ENCODE measurements around the gene APOO. TPM values are rescaled to one million over a fixed set of nuclear protein-coding genes. Genes with fewer than 3 reads are reported as not detected.

APOO gene
- total RNA-seq, 1 donor: 9.8 TPM

DNA sequence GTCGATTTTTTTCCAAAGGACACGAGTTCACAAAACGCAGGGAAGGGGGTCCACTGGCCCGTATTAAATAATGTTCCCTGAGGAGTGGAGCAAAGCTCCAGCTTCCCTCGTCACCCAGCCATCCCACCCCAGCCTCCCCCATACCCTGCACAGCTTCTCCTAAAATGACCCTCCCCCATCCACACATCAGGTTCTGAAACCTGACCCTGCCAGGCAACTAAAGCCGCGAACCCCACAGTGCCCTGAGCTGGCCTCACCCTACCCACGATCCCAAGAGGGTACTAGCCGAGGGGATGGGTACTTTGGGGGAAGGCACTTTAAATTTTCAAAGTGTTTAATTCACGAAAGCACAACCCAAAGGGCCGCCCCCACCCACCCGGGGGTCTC is 634 bp downstream of the APOO start:
- H3K4me3 ChIP-seq (ENCODE audit: low read depth, low read length): peak overlapping the region; percentile 70
- no peak for DNase-seq (ENCODE audit: low read depth)
- TF ChIP-seq, protein P1, sequence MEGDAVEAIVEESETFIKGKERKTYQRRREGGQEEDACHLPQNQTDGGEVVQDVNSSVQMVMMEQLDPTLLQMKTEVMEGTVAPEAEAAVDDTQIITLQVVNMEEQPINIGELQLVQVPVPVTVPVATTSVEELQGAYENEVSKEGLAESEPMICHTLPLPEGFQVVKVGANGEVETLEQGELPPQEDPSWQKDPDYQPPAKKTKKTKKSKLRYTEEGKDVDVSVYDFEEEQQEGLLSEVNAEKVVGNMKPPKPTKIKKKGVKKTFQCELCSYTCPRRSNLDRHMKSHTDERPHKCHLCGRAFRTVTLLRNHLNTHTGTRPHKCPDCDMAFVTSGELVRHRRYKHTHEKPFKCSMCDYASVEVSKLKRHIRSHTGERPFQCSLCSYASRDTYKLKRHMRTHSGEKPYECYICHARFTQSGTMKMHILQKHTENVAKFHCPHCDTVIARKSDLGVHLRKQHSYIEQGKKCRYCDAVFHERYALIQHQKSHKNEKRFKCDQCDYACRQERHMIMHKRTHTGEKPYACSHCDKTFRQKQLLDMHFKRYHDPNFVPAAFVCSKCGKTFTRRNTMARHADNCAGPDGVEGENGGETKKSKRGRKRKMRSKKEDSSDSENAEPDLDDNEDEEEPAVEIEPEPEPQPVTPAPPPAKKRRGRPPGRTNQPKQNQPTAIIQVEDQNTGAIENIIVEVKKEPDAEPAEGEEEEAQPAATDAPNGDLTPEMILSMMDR (IDR thresholded peaks at IDR 0.05; ENCODE audit: insufficient read depth, low read length): no peak

DNA sequence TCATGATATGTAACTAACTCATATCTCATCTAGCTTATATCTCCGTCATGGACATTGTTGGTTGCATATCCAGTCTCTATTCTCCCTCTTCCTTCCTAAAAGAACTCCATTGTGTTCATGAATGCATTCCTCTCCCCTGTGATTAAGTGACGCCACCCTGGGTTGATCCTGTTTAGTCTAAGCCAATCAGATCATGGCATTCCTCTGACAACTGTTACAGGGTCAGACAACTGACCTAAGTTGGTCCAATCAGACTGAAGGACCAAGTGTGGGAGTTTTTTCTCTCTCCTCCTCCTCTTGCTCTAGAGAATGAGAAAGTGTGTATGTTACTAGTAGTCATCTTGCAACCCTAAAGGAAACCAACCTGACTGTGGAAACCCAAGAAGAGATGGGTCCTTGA is 3.6 kb downstream of the APOO start:
- peak; percentile 56 for DNase-seq (ENCODE audit: low read depth)
- TF ChIP-seq, protein P1 (IDR thresholded peaks at IDR 0.05; ENCODE audit: insufficient read depth, low read length): no peak
- H3K4me3 ChIP-seq (ENCODE audit: low read depth, low read length): no peak overlapping the region

DNA sequence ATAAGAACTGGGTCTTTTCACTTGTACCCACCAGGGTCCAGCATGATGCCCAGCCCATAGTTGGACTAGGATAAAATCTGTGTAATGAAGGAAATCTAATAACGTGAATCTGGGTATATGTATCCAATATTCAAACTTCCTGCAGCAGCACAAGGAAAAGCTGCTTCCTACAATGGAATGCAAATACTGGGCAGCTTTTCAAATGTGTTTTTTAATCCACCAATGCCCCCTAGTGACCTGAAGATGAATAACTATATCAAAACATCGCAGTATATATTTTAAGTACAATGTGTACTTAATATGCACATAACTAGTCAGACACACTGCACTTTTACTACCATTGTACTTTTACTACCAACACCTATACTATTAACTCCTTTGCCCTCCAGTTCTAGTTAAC is 5.3 kb downstream of the APOO start:
- no peak overlapping the region for H3K4me3 ChIP-seq (ENCODE audit: low read depth, low read length)
- TF ChIP-seq, protein P1 (IDR thresholded peaks at IDR 0.05; ENCODE audit: insufficient read depth, low read length): peak; percentile 33
- DNase-seq (ENCODE audit: low read depth): peak; percentile 83

GRCh38 chrX:23901805-23902204 is 5.9 kb downstream of the APOO start:
- TF ChIP-seq, protein P1 (IDR thresholded peaks at IDR 0.05; ENCODE audit: insufficient read depth, low read length): peak; percentile 60
- no peak overlapping the region for H3K4me3 ChIP-seq (ENCODE audit: low read depth, low read length)
- peak; percentile 86 for DNase-seq (ENCODE audit: low read depth)

GRCh38 chrX:23901060-23901459 is 6.7 kb downstream of the APOO start:
- H3K4me3 ChIP-seq (ENCODE audit: low read depth, low read length): no peak overlapping the region
- peak; percentile 55 for DNase-seq (ENCODE audit: low read depth)
- TF ChIP-seq, protein P1 (IDR thresholded peaks at IDR 0.05; ENCODE audit: insufficient read depth, low read length): no peak

DNA sequence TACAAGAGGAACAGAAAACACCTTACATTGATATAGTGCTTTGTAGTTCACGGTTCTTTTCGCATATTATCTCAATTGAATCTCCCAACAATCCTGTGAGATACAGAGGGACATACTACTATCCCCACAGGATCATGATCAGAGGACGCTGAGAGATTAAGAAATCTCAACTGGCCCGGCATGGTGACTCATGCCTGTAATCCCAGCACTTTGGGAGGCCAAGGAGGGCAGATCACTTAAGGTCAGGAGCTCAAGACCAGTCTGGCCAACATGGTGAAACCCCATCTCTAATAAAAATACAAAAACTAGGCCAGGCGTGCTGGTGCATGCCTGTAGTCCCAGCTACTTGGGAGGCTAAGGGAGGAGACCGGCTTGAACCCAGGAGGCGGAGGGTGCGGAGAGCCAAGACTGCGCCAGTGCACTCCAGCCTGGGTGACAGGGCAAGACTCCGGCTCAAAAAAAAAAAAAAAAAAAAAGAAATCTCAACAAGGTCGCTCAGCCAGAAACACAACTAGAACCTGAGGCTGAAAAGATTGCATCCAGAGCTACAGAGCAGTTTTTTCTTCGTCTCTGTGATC is 7.4 kb downstream of the APOO start:
- DNase-seq (ENCODE audit: low read depth): no peak
- TF ChIP-seq, protein P1 (IDR thresholded peaks at IDR 0.05; ENCODE audit: insufficient read depth, low read length): no peak
- no peak overlapping the region for H3K4me3 ChIP-seq (ENCODE audit: low read depth, low read length)

DNA sequence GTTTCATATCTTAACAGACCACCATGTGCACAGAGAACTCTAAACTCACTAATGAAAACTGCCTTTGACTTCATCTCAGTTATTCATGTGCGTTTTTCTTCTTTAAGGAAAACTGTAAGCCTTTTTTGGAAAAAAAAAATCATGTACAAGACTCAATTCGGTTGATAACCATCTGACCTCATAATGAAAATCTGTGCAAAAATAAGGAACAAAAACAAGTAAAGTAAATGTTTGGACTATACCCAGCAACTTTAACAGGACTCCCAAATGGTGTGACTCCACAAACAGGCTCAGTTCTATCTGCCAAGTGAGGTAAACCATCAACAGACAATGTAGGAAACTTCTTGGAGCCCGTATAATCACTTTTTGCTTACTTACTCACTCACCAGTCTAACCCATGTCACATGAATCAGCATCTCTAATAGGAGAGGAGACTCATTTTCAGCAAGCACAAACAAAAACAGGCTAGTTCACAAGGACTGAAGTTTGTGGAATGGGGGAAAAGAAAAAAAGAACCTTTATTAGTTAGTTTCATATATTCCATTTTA is 9.3 kb downstream of the APOO start:
- TF ChIP-seq, protein P1 (IDR thresholded peaks at IDR 0.05; ENCODE audit: insufficient read depth, low read length): no peak
- peak; percentile 44 for DNase-seq (ENCODE audit: low read depth)

More for the DNA sequence above, 9.3 kb downstream of the APOO start:
- H3K4me3 ChIP-seq (ENCODE audit: low read depth, low read length): no peak overlapping the region

Data from fibroblast of the aortic adventitia (primary cell).